ENCODE measurements around the gene ZNF292. TPM values are rescaled to one million over a fixed set of nuclear protein-coding genes. Genes with fewer than 3 reads are reported as not detected.

The ZNF292 gene
- total RNA-seq, 2 donors from 2014 or later: 28.0 to 30.3 TPM

GRCh38 chr6:87150406-87150805 lies 5.0 kb upstream of the ZNF292 start:
- H3K27me3 ChIP-seq: no peaks in the 10 kb centered on the region
- H3K4me3 ChIP-seq: no peak overlapping the region
- DNase-seq (no peak), ATAC-seq (no peak)
- H3K9me3 ChIP-seq: no peaks in the 10 kb centered on the region
- no peak overlapping the region for H3K27ac ChIP-seq
- H3K4me1 ChIP-seq: peaks cover 22% of the 10 kb centered on the region
- H3K36me3 ChIP-seq (replicated peaks in 1 of 2; ENCODE audit: insufficient read depth in 1 of 2, low read depth in 2 of 2): no peaks in the 10 kb centered on the region
- no peak for TF ChIP-seq CTCF (IDR thresholded peaks at IDR 0.05)
- no peak for TF ChIP-seq POLR2A (IDR thresholded peaks at IDR 0.05)
- intact Hi-C loops (cut with DNase I): no loop called here

GRCh38 chr6:87151471-87151780 lies 3.9 kb upstream of the ZNF292 start:
- no peak for DNase-seq
- peak overlapping the region in 1 of 2 donors; percentile 45 for H3K4me3 ChIP-seq
- H3K27me3 ChIP-seq: no peaks in the 10 kb centered on the region
- WGBS, 2 donors: 23 to 44% methylated on average over 4 of the region's 4 CpGs
- TF ChIP-seq POLR2A (IDR thresholded peaks at IDR 0.05) (no peak), CTCF (IDR thresholded peaks at IDR 0.05) (no peak)
- intact Hi-C loops (cut with DNase I): no loop called here
- ATAC-seq: no peak
- H3K36me3 ChIP-seq (replicated peaks in 1 of 2; ENCODE audit: insufficient read depth in 1 of 2, low read depth in 2 of 2): no peaks in the 10 kb centered on the region
- no peaks in the 10 kb centered on the region for H3K9me3 ChIP-seq
- H3K27ac ChIP-seq: peak overlapping the region; percentile 73 to 91 (median 84)
- peaks cover 22% of the 10 kb centered on the region for H3K4me1 ChIP-seq

GRCh38 chr6:87151781-87152525 lies 3.4 kb upstream of the ZNF292 start:
- Histone ChIP-seq H3K27ac (peak overlapping the region; percentile 73 to 91 (median 84)), H3K27me3 (no peaks in the 10 kb centered on the region), H3K9me3 (no peaks in the 10 kb centered on the region), H3K4me3 (peak overlapping the region; percentile 29 to 45), H3K4me1 (peaks cover 25% of the 10 kb centered on the region), H3K36me3 (replicated peaks in 1 of 2; ENCODE audit: insufficient read depth in 1 of 2, low read depth in 2 of 2) (no peaks in the 10 kb centered on the region)
- DNase-seq: peak; percentile 53 to 67 (median 59)
- peak; percentile 28 for ATAC-seq
- intact Hi-C loops (cut with DNase I): no loop called here
- TF ChIP-seq CTCF (IDR thresholded peaks at IDR 0.05): peak in 1 of 7 experiments; percentile 13
- TF ChIP-seq POLR2A (IDR thresholded peaks at IDR 0.05): peak; percentile 28 to 67 (median 62)
- 2 to 4% methylated on average over 7 to 61 of the region's 71 CpGs for WGBS, 2 donors

GRCh38 chr6:87152526-87152955 lies 2.8 kb upstream of the ZNF292 start:
- Histone ChIP-seq H3K27me3 (no peaks in the 10 kb centered on the region), H3K4me3 (peak overlapping the region; percentile 29 to 45), H3K36me3 (replicated peaks in 1 of 2; ENCODE audit: insufficient read depth in 1 of 2, low read depth in 2 of 2) (no peaks in the 10 kb centered on the region), H3K4me1 (peaks cover 31% of the 10 kb centered on the region), H3K9me3 (no peaks in the 10 kb centered on the region), H3K27ac (peak overlapping the region in 3 of 4 donors; percentile 82 to 91 (median 86))
- intact Hi-C loops (cut with DNase I): no loop called here
- 47 to 50% methylated on average over 17 to 22 of the region's 22 CpGs for WGBS, 2 donors
- ATAC-seq: no peak
- TF ChIP-seq POLR2A (IDR thresholded peaks at IDR 0.05) (no peak), CTCF (IDR thresholded peaks at IDR 0.05) (no peak)
- DNase-seq: no peak

- Histone ChIP-seq H3K36me3 (replicated peaks in 1 of 2; ENCODE audit: insufficient read depth in 1 of 2, low read depth in 2 of 2) (no peaks in the 10 kb centered on the region), H3K9me3 (no peaks in the 10 kb centered on the region), H3K27ac (peak overlapping the region; percentile 88 to 96 (median 94)), H3K27me3 (no peaks in the 10 kb centered on the region), H3K4me1 (peaks cover 45% of the 10 kb centered on the region), H3K4me3 (peak overlapping the region; percentile 67 to 88)
- ATAC-seq: no peak
- 0 to 1% methylated on average over 6 of the region's 6 CpGs for WGBS, 2 donors
- DNase-seq: no peak
- TF ChIP-seq POLR2A (IDR thresholded peaks at IDR 0.05): no peak
- no peak for TF ChIP-seq CTCF (IDR thresholded peaks at IDR 0.05)
- intact Hi-C loops (cut with DNase I): no loop called here
Measured at GRCh38 chr6:87154641-87154992, 748 bp upstream of the ZNF292 start.
